Hepatocyte (in vitro differentiated cells): ENCODE measurements around the gene C19orf44.

ENCODE experiments used
- EZH2 ChIP-seq: fragments of 200-600 bp; sonication (generic); IDR thresholded peaks from 2 replicates; pipeline ENCODE4 v1.6.1; 2016; ENCODE audit warnings: antibody characterized with exemption, mild to moderate bottlenecking, borderline replicate concordance
- EZH2phosphoT487 ChIP-seq: fragments of 200-600 bp; sonication (generic); IDR thresholded peaks from one replicate; pipeline ENCODE4 v1.6.1; 2018; ENCODE audit warnings: antibody characterized with exemption, mild to moderate bottlenecking, low read depth, moderate library complexity; ENCODE audit not compliant: unreplicated experiment, severe bottlenecking
- TF ChIP-seq, protein P1 (sequence below): fragments of 200-600 bp; sonication (generic); IDR thresholded peaks from 2 replicates; pipeline ENCODE4 v1.5.1; 2016; ENCODE audit warnings: antibody characterized with exemption, mild to moderate bottlenecking; ENCODE audit not compliant: poor library complexity

DNA sequence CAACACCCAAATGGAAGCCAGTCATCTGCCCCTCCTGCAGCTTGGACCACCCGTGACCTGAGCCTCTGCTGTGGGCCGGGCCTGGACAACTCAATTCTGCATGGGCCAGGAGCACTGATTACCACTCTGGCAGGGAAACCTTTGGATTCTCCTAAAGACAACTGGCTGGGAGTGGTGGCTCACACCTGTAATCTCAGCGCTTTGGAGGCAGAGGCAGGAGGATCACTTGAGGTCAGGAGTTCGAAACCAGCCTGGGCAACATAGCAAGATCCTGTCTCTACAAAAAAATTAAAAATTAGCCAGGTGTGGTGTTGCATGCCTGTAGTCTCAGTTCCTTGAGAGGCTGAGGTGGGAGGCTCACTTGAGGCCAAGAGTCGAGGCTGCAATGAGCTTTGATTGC lies 31.0 kb upstream of the C19orf44 start:
- TF ChIP-seq, protein P1, sequence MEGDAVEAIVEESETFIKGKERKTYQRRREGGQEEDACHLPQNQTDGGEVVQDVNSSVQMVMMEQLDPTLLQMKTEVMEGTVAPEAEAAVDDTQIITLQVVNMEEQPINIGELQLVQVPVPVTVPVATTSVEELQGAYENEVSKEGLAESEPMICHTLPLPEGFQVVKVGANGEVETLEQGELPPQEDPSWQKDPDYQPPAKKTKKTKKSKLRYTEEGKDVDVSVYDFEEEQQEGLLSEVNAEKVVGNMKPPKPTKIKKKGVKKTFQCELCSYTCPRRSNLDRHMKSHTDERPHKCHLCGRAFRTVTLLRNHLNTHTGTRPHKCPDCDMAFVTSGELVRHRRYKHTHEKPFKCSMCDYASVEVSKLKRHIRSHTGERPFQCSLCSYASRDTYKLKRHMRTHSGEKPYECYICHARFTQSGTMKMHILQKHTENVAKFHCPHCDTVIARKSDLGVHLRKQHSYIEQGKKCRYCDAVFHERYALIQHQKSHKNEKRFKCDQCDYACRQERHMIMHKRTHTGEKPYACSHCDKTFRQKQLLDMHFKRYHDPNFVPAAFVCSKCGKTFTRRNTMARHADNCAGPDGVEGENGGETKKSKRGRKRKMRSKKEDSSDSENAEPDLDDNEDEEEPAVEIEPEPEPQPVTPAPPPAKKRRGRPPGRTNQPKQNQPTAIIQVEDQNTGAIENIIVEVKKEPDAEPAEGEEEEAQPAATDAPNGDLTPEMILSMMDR, result no peak
- TF ChIP-seq EZH2 (no peak), EZH2phosphoT487 (no peak)
